HG03139 (cell line): ENCODE results near the gene SYNPO2L.
"Not testable (repeated sequence)": the region's sequence is repeated elsewhere in the genome, so short reads cannot be mapped to it uniquely, and the experiment has no call there.

Experiments used
- ATAC-seq: cut with Tn5 transposase; IDR thresholded peaks from one replicate; pipeline ENCODE4 v1.9.1; 2021; ENCODE audit not compliant: unreplicated experiment

Gene SYNPO2L

GRCh38 chr10:73620974-73621373 lies 34.9 kb downstream of the SYNPO2L start:
- not testable (repeated sequence) for ATAC-seq

- ATAC-seq, result not testable (repeated sequence)
Observed at GRCh38 chr10:73617143-73617542, 38.7 kb downstream of the SYNPO2L start.

- no peak for ATAC-seq
Observed at GRCh38 chr10:73614720-73615119, 41.1 kb downstream of the SYNPO2L start.

- no peak for ATAC-seq
Observed at GRCh38 chr10:73609116-73609515, 46.7 kb downstream of the SYNPO2L start.

GRCh38 chr10:73601486-73601921 lies 54.3 kb downstream of the SYNPO2L start:
- ATAC-seq, result no peak

DNA sequence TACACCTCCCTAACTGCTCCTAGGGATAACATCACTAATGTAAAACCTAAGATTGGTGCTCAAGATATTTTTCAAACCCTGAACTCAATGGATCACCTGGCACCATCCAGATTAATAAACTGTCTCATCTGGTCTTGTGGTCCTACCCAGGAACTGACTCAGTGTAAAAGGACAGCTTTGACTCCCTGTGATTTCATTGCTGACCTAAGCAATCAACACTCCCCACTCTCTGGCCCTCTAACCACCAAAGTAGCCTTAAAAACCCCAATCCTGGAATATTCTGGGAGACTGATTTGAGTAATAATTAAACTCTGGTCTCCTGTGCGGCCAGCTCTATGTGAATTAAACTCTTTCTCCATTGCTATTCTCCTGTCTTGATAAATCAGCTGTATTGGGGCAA lies 58.5 kb downstream of the SYNPO2L start:
- ATAC-seq, result no peak
